ENCODE measurements around the gene CBR1. TPM values are rescaled to one million over a fixed set of nuclear protein-coding genes. Genes with fewer than 3 reads are reported as not detected.
"Not testable (repeated sequence)": the region's sequence is repeated elsewhere in the genome, so short reads cannot be mapped to it uniquely, and the experiment has no call there.

CBR1 gene
- total and polyA plus RNA-seq, 4 experiments from 2014 or later, result 23.0 to 82.2 (median 37.2) TPM

DNA sequence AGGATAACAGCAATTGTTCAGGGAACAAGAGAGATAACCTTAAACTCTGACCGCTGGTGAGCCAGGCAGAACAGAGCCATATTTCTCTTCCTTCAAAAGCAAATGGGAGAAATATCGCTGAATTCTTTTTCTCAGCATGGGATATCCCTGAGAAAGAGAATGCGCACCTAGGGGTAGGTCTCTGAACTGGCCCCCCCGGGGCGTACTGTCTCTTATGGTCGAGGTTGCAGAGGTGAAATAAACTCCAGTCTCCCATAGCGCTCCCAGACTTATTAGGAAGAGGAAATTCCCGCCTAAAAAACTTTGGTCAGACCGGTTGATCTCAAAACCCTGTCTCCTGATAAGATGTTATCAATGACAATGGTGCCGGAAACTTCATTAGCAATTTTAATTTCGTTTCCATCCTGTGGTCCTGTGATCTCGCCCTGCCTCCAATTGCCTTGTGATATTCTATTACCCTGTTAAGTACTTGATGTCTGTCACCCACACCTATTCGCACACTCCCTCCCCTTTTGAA, 29.9 kb downstream of the CBR1 start:
- POLR2A ChIA-PET (ENCODE audit: partially characterized antibody), result not testable (repeated sequence)

DNA sequence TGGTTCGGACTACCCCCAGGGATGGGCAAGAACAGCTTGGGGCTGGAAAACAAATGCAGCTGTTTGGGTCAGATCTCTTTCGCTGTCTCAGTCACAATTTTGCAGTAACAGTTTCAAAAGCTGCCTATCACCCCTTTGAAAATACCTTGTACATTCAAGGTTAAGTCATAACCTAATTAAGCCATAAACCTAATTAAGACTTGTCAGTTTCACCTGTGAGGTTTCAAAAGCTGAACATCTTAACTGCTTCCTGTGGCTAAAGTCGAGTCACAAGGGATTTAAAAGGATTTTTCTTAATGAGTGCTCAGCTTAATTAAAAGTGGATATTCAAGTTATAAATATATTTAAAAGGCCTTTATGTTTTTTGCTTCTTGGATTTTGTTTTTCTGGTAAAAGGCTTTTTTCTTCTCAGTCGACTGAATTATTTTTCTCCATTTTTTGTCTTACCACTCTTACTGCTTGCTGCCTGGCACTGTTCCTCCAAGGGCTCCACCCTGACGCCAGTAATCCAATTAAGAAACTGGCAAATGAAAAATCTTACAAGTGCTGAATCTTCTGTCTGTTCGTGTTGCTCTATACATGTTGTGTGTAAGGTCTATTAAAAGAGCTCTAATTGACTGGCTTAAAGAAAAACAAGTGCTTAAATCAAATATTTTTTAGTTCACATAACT, 31.3 kb downstream of the CBR1 start:
- Histone ChIP-seq H3K27me3 (ENCODE audit: insufficient read depth, low read length) (peaks cover 3% of the 10 kb centered on the region), H3K36me3 (ENCODE audit: insufficient read depth, low read length) (no peaks in the 10 kb centered on the region), H3K4me1 (ENCODE audit: insufficient read depth, low read length) (no peaks in the 10 kb centered on the region), H3K4me3 (ENCODE audit: low read length in 2 of 2) (no peak overlapping the region), H3K27ac (ENCODE audit: low read depth, low read length) (no peak overlapping the region), H3K9me3 (ENCODE audit: control insufficient read depth in 1 of 2, low read length in 2 of 2) (no peaks in the 10 kb centered on the region)
- Mint-ChIP-seq H3K27ac (no peak overlapping the region), H3K4me1 (peaks cover 0 to 4% (median under 1%) of the 10 kb centered on the region in 4 donors), H3K9me3 (no peaks in the 10 kb centered on the region), H3K27me3 (peaks cover 17 to 26% of the 10 kb centered on the region in 2 donors), H3K4me3 (no peak overlapping the region), H3K36me3 (no peaks in the 10 kb centered on the region)
- no peak for DNase-seq
- intact Hi-C loops (cut with micrococcal nuclease), result no loop called here
- ChIA-PET CTCF (ENCODE audit: partially characterized antibody) (interaction anchor here (0.7 to 5.5 kb wide), 4 partner anchors 12 to 41 kb away, joined by 3 to 35 read pairs (median 4); partner anchors contain the start of gene SETD4), POLR2A (ENCODE audit: partially characterized antibody) (no interaction called here)

More for the DNA sequence above, 29.9 kb downstream of the CBR1 start:
- DNase-seq; H3K27ac ChIP-seq (ENCODE audit: low read depth, low read length); intact Hi-C loops (cut with micrococcal nuclease); H3K4me1 Mint-ChIP-seq; H3K9me3 Mint-ChIP-seq; H3K27ac Mint-ChIP-seq; H3K36me3 Mint-ChIP-seq; H3K36me3 ChIP-seq (ENCODE audit: insufficient read depth, low read length); H3K4me1 ChIP-seq (ENCODE audit: insufficient read depth, low read length); H3K4me3 ChIP-seq (ENCODE audit: low read length in 2 of 2); H3K4me3 Mint-ChIP-seq; H3K9me3 ChIP-seq (ENCODE audit: control insufficient read depth in 1 of 2, low read length in 2 of 2); H3K27me3 ChIP-seq (ENCODE audit: insufficient read depth, low read length): not testable (repeated sequence)
- peaks cover 9 to 14% of the 10 kb centered on the region in 2 donors for H3K27me3 Mint-ChIP-seq
- CTCF ChIA-PET (ENCODE audit: partially characterized antibody), result interaction anchor here (1.2 to 5.5 kb wide), 2 partner anchors 14 to 39 kb away, joined by 4 to 35 read pairs; partner anchors contain the start of gene SETD4

DNA sequence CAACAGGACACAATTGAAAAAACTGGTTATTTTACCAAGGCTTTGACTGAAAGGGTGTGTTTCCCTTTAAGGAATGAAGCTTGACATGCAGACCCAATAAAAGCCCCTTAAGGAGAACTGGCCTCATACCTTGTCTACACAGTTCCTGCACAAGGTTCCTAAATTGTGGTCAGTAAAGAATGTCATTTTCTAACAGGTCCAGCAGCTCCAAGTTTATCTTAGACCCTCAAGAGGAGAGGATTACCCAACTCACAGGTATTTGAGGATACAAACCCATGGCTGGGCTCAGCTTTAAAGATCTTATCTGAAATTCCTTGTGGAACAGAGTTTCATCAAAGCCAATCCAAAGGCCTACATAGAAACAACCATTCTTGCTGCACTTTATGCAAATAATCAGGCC, 33.6 kb downstream of the CBR1 start:
- Mint-ChIP-seq H3K27ac (no peak overlapping the region), H3K4me1 (peaks cover 0 to 4% (median under 1%) of the 10 kb centered on the region in 4 donors), H3K4me3 (no peak overlapping the region), H3K27me3 (peaks cover 20 to 38% of the 10 kb centered on the region in 2 donors), H3K36me3 (no peaks in the 10 kb centered on the region), H3K9me3 (no peaks in the 10 kb centered on the region)
- ChIA-PET CTCF (ENCODE audit: partially characterized antibody) (interaction anchor here (0.7 to 5.5 kb wide), 4 partner anchors 10 to 75 kb away, joined by 3 to 35 read pairs (median 4); partner anchors contain the start of gene SETD4), POLR2A (ENCODE audit: partially characterized antibody) (no interaction called here)
- Histone ChIP-seq H3K9me3 (ENCODE audit: control insufficient read depth in 1 of 2, low read length in 2 of 2) (no peaks in the 10 kb centered on the region), H3K27me3 (ENCODE audit: insufficient read depth, low read length) (peaks cover 8% of the 10 kb centered on the region), H3K4me1 (ENCODE audit: insufficient read depth, low read length) (no peaks in the 10 kb centered on the region), H3K27ac (ENCODE audit: low read depth, low read length) (no peak overlapping the region), H3K4me3 (ENCODE audit: low read length in 2 of 2) (no peak overlapping the region), H3K36me3 (ENCODE audit: insufficient read depth, low read length) (no peaks in the 10 kb centered on the region)
- no peak for DNase-seq
- intact Hi-C loops (cut with micrococcal nuclease), result no loop called here

DNA sequence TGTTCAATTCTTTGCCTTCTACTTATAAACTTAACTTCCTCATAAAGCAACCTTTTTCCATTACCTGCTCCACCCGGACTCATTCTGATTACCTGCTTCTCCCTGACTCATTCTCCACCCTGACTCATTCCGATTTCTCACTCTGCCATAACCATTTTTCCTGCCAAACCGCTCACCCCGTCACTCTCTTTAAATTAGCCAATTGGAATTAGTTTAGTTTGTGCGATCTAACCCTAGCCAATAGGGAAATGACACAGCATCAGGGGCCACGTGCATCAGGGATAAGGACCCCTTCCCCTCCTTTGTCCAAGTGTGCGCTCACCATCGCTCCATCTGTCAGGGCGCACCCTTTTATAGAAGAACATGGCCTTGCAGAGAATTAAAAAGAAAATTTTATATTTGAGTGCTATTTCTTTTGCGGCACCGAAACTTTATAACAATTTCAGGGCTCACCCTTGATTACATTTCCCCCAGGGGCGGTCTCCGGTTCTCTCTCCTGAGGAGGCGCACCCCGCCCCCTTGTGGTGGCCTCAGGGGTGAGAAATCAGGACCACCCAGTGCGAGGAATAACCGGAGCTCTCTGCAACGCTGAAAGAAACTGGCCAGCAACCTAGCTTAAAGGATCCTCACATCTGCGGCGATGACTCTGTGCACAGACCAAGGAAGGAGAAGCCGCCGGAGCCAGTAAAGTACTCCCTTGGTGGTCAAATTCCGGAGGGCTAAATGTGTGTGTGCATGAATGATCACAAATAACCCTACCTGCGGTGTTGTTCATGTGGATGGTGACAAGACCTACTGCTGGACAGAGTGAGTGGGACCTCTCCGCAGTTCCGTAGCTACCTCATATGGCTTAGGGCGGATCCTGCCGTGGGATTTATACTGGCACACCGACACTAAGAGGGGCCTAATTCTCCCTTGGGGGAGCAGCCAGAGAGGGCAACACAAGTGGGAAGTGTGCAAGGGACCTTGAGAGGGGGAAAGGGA, 34.8 kb downstream of the CBR1 start:
- Histone ChIP-seq H3K4me3 (ENCODE audit: low read length in 2 of 2) (no peak overlapping the region), H3K4me1 (ENCODE audit: insufficient read depth, low read length) (no peaks in the 10 kb centered on the region), H3K9me3 (ENCODE audit: control insufficient read depth in 1 of 2, low read length in 2 of 2) (no peaks in the 10 kb centered on the region), H3K27ac (ENCODE audit: low read depth, low read length) (no peak overlapping the region), H3K36me3 (ENCODE audit: insufficient read depth, low read length) (no peaks in the 10 kb centered on the region), H3K27me3 (ENCODE audit: insufficient read depth, low read length) (peaks cover 8% of the 10 kb centered on the region)
- peak overlapping the region in 3 of 8 donors; percentile 10 to 27 (median 15) for H3K4me3 Mint-ChIP-seq
- H3K27me3 Mint-ChIP-seq, result peaks cover 20 to 41% of the 10 kb centered on the region in 2 donors
- peaks cover 0 to 4% (median under 1%) of the 10 kb centered on the region in 4 donors for H3K4me1 Mint-ChIP-seq
- peak; percentile 14 to 35 (median 31) for DNase-seq
- CTCF ChIA-PET (ENCODE audit: partially characterized antibody), result interaction anchor here (0.6 to 5.5 kb wide), 3 partner anchors 9 to 1414 kb away, joined by 3 to 35 read pairs (median 4); no protein-coding TSS in a partner anchor
- no peaks in the 10 kb centered on the region for H3K9me3 Mint-ChIP-seq
- no peak overlapping the region for H3K27ac Mint-ChIP-seq
- POLR2A ChIA-PET (ENCODE audit: partially characterized antibody), result no interaction called here
- intact Hi-C loops (cut with micrococcal nuclease), result no loop called here
- no peaks in the 10 kb centered on the region for H3K36me3 Mint-ChIP-seq

DNA sequence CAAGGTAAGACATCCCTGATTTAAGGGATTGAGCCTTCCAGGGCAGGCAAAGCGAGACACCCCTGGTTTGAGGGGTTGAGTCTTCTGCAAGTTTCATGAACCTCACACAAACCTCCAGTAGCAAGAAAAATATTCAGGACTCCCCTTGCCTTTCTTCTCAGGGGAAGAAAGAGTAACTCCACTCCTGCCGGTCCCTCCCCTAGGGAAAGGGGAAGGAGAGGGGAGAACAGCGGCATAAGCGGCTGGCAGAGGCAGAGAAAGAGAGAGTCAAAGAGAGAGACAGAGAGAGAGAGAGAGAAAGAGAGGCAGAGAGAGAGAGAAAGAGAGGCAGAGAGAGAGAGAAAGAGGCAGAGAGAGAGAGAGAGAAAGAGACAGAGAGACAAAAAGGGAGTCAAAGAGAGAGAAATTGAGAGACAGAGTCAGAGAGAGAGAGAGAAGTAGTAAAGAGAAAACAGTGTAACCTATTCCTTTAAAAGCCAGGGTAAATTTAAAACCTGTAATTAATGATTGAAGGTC, 35.6 kb downstream of the CBR1 start:
- no peaks in the 10 kb centered on the region for H3K36me3 Mint-ChIP-seq
- Histone ChIP-seq H3K4me3 (ENCODE audit: low read length in 2 of 2) (no peak overlapping the region), H3K27ac (ENCODE audit: low read depth, low read length) (no peak overlapping the region), H3K27me3 (ENCODE audit: insufficient read depth, low read length) (peaks cover 8% of the 10 kb centered on the region), H3K9me3 (ENCODE audit: control insufficient read depth in 1 of 2, low read length in 2 of 2) (no peaks in the 10 kb centered on the region), H3K36me3 (ENCODE audit: insufficient read depth, low read length) (no peaks in the 10 kb centered on the region), H3K4me1 (ENCODE audit: insufficient read depth, low read length) (no peaks in the 10 kb centered on the region)
- no peaks in the 10 kb centered on the region for H3K9me3 Mint-ChIP-seq
- H3K4me3 Mint-ChIP-seq, result peak overlapping the region in 1 of 8 donors; percentile 17
- intact Hi-C loops (cut with micrococcal nuclease), result no loop called here
- no peak for DNase-seq
- CTCF ChIA-PET (ENCODE audit: partially characterized antibody), result interaction anchor here (0.6 to 5.5 kb wide), 3 partner anchors 8 to 1414 kb away, joined by 3 to 35 read pairs (median 4); no protein-coding TSS in a partner anchor
- POLR2A ChIA-PET (ENCODE audit: partially characterized antibody), result no interaction called here
- peaks cover 0 to 4% (median under 1%) of the 10 kb centered on the region in 4 donors for H3K4me1 Mint-ChIP-seq
- H3K27me3 Mint-ChIP-seq, result peaks cover 22 to 42% of the 10 kb centered on the region in 2 donors
- no peak overlapping the region for H3K27ac Mint-ChIP-seq

DNA sequence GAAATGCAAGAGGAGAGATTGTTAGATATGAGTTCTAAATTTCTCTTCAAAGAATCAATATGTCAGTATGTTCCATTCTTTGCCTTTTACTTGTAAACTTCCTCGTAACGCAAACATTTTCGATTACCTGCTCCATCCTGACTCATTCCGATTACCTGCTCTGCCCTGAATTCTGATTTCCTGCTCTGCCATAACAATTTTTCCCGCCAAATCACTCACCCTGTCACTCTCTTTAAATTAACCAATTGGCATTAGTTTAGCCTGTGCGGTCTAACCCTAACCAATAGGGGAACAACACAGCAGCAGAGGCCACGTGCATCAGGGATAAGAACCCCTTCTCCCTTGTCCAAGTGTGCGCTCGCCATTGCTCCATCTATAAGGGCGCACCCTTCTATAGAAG, 40.0 kb downstream of the CBR1 start:
- intact Hi-C loops (cut with micrococcal nuclease), result loop anchor here (5.0 kb wide), 1 partner anchor 268 kb away; no protein-coding TSS in a partner anchor
- Mint-ChIP-seq H3K36me3 (no peaks in the 10 kb centered on the region), H3K9me3 (no peaks in the 10 kb centered on the region), H3K4me1 (peaks cover 16 to 23% (median 18%) of the 10 kb centered on the region in 4 donors), H3K4me3 (no peak overlapping the region), H3K27me3 (peaks cover 12 to 27% of the 10 kb centered on the region in 2 donors), H3K27ac (peak overlapping the region in 1 of 7 donors; percentile 44)
- peaks cover 8% of the 10 kb centered on the region for H3K27me3 ChIP-seq (ENCODE audit: insufficient read depth, low read length)
- peaks cover 25% of the 10 kb centered on the region for H3K4me1 ChIP-seq (ENCODE audit: insufficient read depth, low read length)
- H3K9me3 ChIP-seq (ENCODE audit: control insufficient read depth in 1 of 2, low read length in 2 of 2), result no peaks in the 10 kb centered on the region
- no peak overlapping the region for H3K4me3 ChIP-seq (ENCODE audit: low read length in 2 of 2)
- ChIA-PET CTCF (ENCODE audit: partially characterized antibody) (no interaction called here), POLR2A (ENCODE audit: partially characterized antibody) (no interaction called here)
- no peak for DNase-seq
- H3K27ac ChIP-seq (ENCODE audit: low read depth, low read length), result no peak overlapping the region
- H3K36me3 ChIP-seq (ENCODE audit: insufficient read depth, low read length), result no peaks in the 10 kb centered on the region
